Smooth muscle cell (in vitro differentiated cells): Measurements from ENCODE around the gene STX19. TPM values are rescaled to one million over a fixed set of nuclear protein-coding genes. Genes with fewer than 3 reads are reported as not detected.

ENCODE experiments used
- DNase-seq: peaks from one replicate; lab custom pipeline; 2025; ENCODE audit not compliant: unreplicated experiment; lab: John Stamatoyannopoulos, UW
- H2AFZ ChIP-seq: fragments of 200-600 bp; sonication (generic); 2 replicates; pipeline ENCODE4 v1.6.0; 2016; ENCODE audit warnings: antibody characterized with exemption, low read depth, mild to moderate bottlenecking
- H3F3A ChIP-seq: fragments of 200-600 bp; sonication (generic); 2 replicates; pipeline ENCODE4 v1.6.0; 2017; ENCODE audit warnings: antibody characterized with exemption, low read depth
- H3K27ac ChIP-seq: fragments of 200-600 bp; sonication (generic); 2 replicates; pipeline ENCODE4 v1.5.1; 2016; ENCODE audit warnings: low read depth, mild to moderate bottlenecking
- H3K27me3 ChIP-seq: fragments of 200-600 bp; sonication (generic); 2 replicates; pipeline ENCODE4 v1.6.1; 2016; ENCODE audit warnings: low read depth, mild to moderate bottlenecking
- H3K36me3 ChIP-seq: fragments of 200-600 bp; sonication (generic); 2 replicates; pipeline ENCODE4 v1.5.1; 2016; ENCODE audit warnings: low read depth
- H3K4me1 ChIP-seq: fragments of 200-600 bp; sonication (generic); 2 replicates; pipeline ENCODE4 v1.5.1; 2016; ENCODE audit warnings: low read depth
- H3K4me2 ChIP-seq: fragments of 200-600 bp; sonication (generic); 2 replicates; pipeline ENCODE4 v1.6.0; 2016; ENCODE audit warnings: mild to moderate bottlenecking
- H3K4me3 ChIP-seq: fragments of 200-600 bp; sonication (generic); 2 replicates; pipeline ENCODE4 v1.5.1; 2016; ENCODE audit warnings: mild to moderate bottlenecking
- H3K79me2 ChIP-seq: fragments of 200-600 bp; sonication (generic); 2 replicates; pipeline ENCODE4 v1.6.0; 2016; ENCODE audit warnings: low read depth, mild to moderate bottlenecking
- H3K9ac ChIP-seq: fragments of 200-600 bp; sonication (generic); 2 replicates; pipeline ENCODE4 v1.6.0; 2016; ENCODE audit warnings: low read depth
- H3K9me3 ChIP-seq: fragments of 200-600 bp; sonication (generic); replicated peaks from 2 replicates; pipeline ENCODE4 v1.5.1; 2016; ENCODE audit warnings: low read depth
- H4K20me1 ChIP-seq: fragments of 200-600 bp; sonication (generic); 2 replicates; pipeline ENCODE4 v1.6.0; 2016; ENCODE audit warnings: low read depth
- CTCF ChIP-seq: fragments of 200-600 bp; sonication (generic); IDR thresholded peaks from 2 replicates; pipeline ENCODE4 v1.5.1; 2017; ENCODE audit warnings: borderline replicate concordance, mild to moderate bottlenecking, antibody characterized with exemption; ENCODE audit not compliant: insufficient read depth, poor library complexity, severe bottlenecking
- WGBS: methylation state at CpG from one replicate; pipeline ENCODE4 v1.1.7; 2016; ENCODE audit warnings: low lambda C conversion rate; 5-methylcytosine and 5-hydroxymethylcytosine counted together
- polyA plus RNA-seq: library from polyadenylated mRNA; unstranded; fragments of >200 nt; fragmentation: Nextera tagmentation; extraction: Ambion mirVana; gene quantifications from 2 replicates; pipeline ENCODE4 v1.2.1, GENCODE V29; 2016
- total RNA-seq: library from RNA; depleted of rRNA; stranded (reverse); fragments of >200 nt; gene quantifications from 2 replicates; pipeline ENCODE4 v1.2.3, GENCODE V29; 2014

STX19 gene
- total and polyA plus RNA-seq, 2 experiments from 2014 or later = 0.23 to 0.94 TPM

GRCh38 chr3:94070341-94070911 is 42.0 kb upstream of the STX19 start:
- Histone ChIP-seq H4K20me1 (no peaks in the 10 kb centered on the region), H3K4me3 (no peak overlapping the region), H2AFZ (no peak overlapping the region), H3K4me2 (no peak overlapping the region), H3K9me3 (no peaks in the 10 kb centered on the region), H3F3A (no peaks in the 10 kb centered on the region), H3K4me1 (no peaks in the 10 kb centered on the region), H3K27me3 (no peaks in the 10 kb centered on the region), H3K9ac (no peak overlapping the region), H3K27ac (no peak overlapping the region), H3K36me3 (no peaks in the 10 kb centered on the region), H3K79me2 (peaks cover 13% of the 10 kb centered on the region)
- no peak for TF ChIP-seq CTCF
- WGBS = 100% methylated on average over 6 of the region's 6 CpGs
- DNase-seq = no peak

- H3K4me3 ChIP-seq = no peak overlapping the region
- no peaks in the 10 kb centered on the region for H3K9me3 ChIP-seq
- H3F3A ChIP-seq = no peaks in the 10 kb centered on the region
- no peak for DNase-seq
- TF ChIP-seq CTCF = peak; percentile 66
- no peaks in the 10 kb centered on the region for H4K20me1 ChIP-seq
- no peak overlapping the region for H3K9ac ChIP-seq
- H3K27me3 ChIP-seq = no peaks in the 10 kb centered on the region
- WGBS = 59% methylated on average over 4 of the region's 4 CpGs
- H3K79me2 ChIP-seq = peaks cover 15% of the 10 kb centered on the region
- no peak overlapping the region for H3K4me2 ChIP-seq
- no peak overlapping the region for H2AFZ ChIP-seq
- no peaks in the 10 kb centered on the region for H3K36me3 ChIP-seq
- H3K4me1 ChIP-seq = no peaks in the 10 kb centered on the region
- no peak overlapping the region for H3K27ac ChIP-seq
Observed at GRCh38 chr3:94069194-94069813, 40.9 kb upstream of the STX19 start.

GRCh38 chr3:94066506-94067500 is 38.4 kb upstream of the STX19 start:
- no peaks in the 10 kb centered on the region for H3K36me3 ChIP-seq
- no peak overlapping the region for H3K9ac ChIP-seq
- no peak overlapping the region for H2AFZ ChIP-seq
- no peak for DNase-seq
- no peaks in the 10 kb centered on the region for H3K27me3 ChIP-seq
- no peaks in the 10 kb centered on the region for H3K9me3 ChIP-seq
- WGBS = 93% methylated on average over 6 of the region's 6 CpGs
- H3K4me3 ChIP-seq = no peak overlapping the region
- no peaks in the 10 kb centered on the region for H4K20me1 ChIP-seq
- H3K4me2 ChIP-seq = no peak overlapping the region
- H3F3A ChIP-seq = no peaks in the 10 kb centered on the region
- peaks cover 11% of the 10 kb centered on the region for H3K4me1 ChIP-seq
- no peak for TF ChIP-seq CTCF
- no peak overlapping the region for H3K27ac ChIP-seq
- H3K79me2 ChIP-seq = peaks cover 25% of the 10 kb centered on the region
